HepG2 (cell line): ENCODE measurements around the gene KLHL33. TPM values are rescaled to one million over a fixed set of nuclear protein-coding genes. Genes with fewer than 3 reads are reported as not detected.

Experiments
- GPN1 ChIP-seq: sonication (generic); formaldehyde crosslinking; IDR thresholded peaks from 2 replicates; pipeline ENCODE4 v1.5.1; 2020; ENCODE audit warnings: missing genetic modification reagents, borderline replicate concordance
- HDAC1 ChIP-seq: sonication (generic); formaldehyde crosslinking; IDR thresholded peaks from 2 replicates; pipeline ENCODE4 v1.5.1; 2020; ENCODE audit warnings: mild to moderate bottlenecking, missing genetic modification reagents
- IKZF1 ChIP-seq: fragments of 450-650 bp; IDR thresholded peaks from 2 replicates; pipeline ENCODE4 v1.7.1; 2016
- KAT2B ChIP-seq: fragments of 150-350 bp; IDR thresholded peaks from 2 replicates; pipeline ENCODE4 v1.6.1; 2014; ENCODE audit warnings: low read depth, low read length, borderline replicate concordance
- NFKB2 ChIP-seq: sonication (generic); formaldehyde crosslinking; IDR thresholded peaks from 2 replicates; pipeline ENCODE4 v1.4.0; 2020; ENCODE audit warnings: missing genetic modification reagents, borderline replicate concordance
- NR2F2 ChIP-seq: IDR thresholded peaks from 2 replicates; pipeline ENCODE4 v1.6.1; 2012; ENCODE audit warnings: low read depth, inconsistent platforms, borderline replicate concordance
- NR2F6 ChIP-seq, 2 experiments: IDR thresholded peaks; 2 replicates each; pipeline ENCODE4 v1.6.1; 2016; ENCODE audit warnings: antibody characterized with exemption in 1 of 2, mild to moderate bottlenecking in 1 of 2
- POGZ ChIP-seq: sonication (generic); formaldehyde crosslinking; IDR thresholded peaks from 2 replicates; pipeline ENCODE4 v1.4.0; 2020; ENCODE audit warnings: mild to moderate bottlenecking, missing genetic modification reagents
- RARA ChIP-seq: IDR thresholded peaks from 2 replicates; pipeline ENCODE4 v1.6.1; 2016; ENCODE audit warnings: missing genetic modification reagents, missing compliant biosample characterization
- RXRB ChIP-seq: IDR thresholded peaks from 2 replicates; pipeline ENCODE4 v1.6.1; 2016; ENCODE audit warnings: borderline replicate concordance, missing genetic modification reagents, missing compliant biosample characterization
- SKI ChIP-seq: fragments of 450-650 bp; IDR thresholded peaks from one replicate; pipeline ENCODE4 v1.6.1; 2018; ENCODE audit warnings: mild to moderate bottlenecking; ENCODE audit not compliant: partially characterized antibody
- SMAD1 ChIP-seq: sonication (generic); formaldehyde crosslinking; IDR thresholded peaks from 2 replicates; pipeline ENCODE4 v1.4.0; 2020; ENCODE audit warnings: missing genetic modification reagents, low read depth, mild to moderate bottlenecking, borderline replicate concordance
- TIGD3 ChIP-seq: sonication (generic); formaldehyde crosslinking; IDR thresholded peaks from 2 replicates; pipeline ENCODE4 v1.5.1; 2020; ENCODE audit warnings: mild to moderate bottlenecking, missing genetic modification reagents, borderline replicate concordance
- UBTF ChIP-seq: sonication (generic); formaldehyde crosslinking; IDR thresholded peaks from 2 replicates; pipeline ENCODE4 v1.4.0; 2020; ENCODE audit warnings: mild to moderate bottlenecking, missing genetic modification reagents
- ZBTB20 ChIP-seq: sonication (generic); formaldehyde crosslinking; IDR thresholded peaks from 2 replicates; pipeline ENCODE4 v1.8.1; 2023; ENCODE audit warnings: missing genetic modification reagents, low read depth, mild to moderate bottlenecking, borderline replicate concordance
- ZBTB33 ChIP-seq: sonication (generic); formaldehyde crosslinking; IDR thresholded peaks from 2 replicates; pipeline ENCODE4 v1.4.0; 2020; ENCODE audit warnings: missing genetic modification reagents
- ZBTB8A ChIP-seq: sonication (generic); formaldehyde crosslinking; IDR thresholded peaks from 2 replicates; pipeline ENCODE4 v1.4.0; 2020; ENCODE audit warnings: mild to moderate bottlenecking, low read depth, missing genetic modification reagents, borderline replicate concordance
- ZFP91 ChIP-seq: sonication (generic); formaldehyde crosslinking; IDR thresholded peaks from 2 replicates; pipeline ENCODE4 v1.9.0; 2022; ENCODE audit warnings: missing genetic modification reagents, mild to moderate bottlenecking, borderline replicate concordance
- ZNF572 ChIP-seq: sonication (generic); formaldehyde crosslinking; IDR thresholded peaks from 2 replicates; pipeline ENCODE4 v1.5.1; 2020; ENCODE audit warnings: mild to moderate bottlenecking, missing genetic modification reagents
- ZNF614 ChIP-seq: IDR thresholded peaks from 2 replicates; pipeline ENCODE4 v1.6.1; 2018; ENCODE audit warnings: missing biosample characterization, missing genetic modification reagents, inconsistent platforms, borderline replicate concordance
- ZNF644 ChIP-seq: IDR thresholded peaks from 2 replicates; pipeline ENCODE4 v1.6.1; 2016; ENCODE audit warnings: low read depth
- polyA plus RNA-seq, 8 experiments: library from polyadenylated mRNA; depleted of rRNA in 3 of 8; stranded (reverse) in 7 of 8; unstranded in 1 of 8; fragments of >200 nt; fragmentation: Illumina TruSeq in 4 of 8; extraction: Trizol in 4 of 8; gene quantifications; 2 replicates each; pipeline versions ENCODE4 v1.2.1 to v1.2.3, GENCODE V29; 2011 to 2016; ENCODE audit warnings: low read depth in 4 of 8, missing spikeins in 1 of 8, mixed read lengths in 1 of 8; ENCODE audit not compliant: insufficient read depth in 1 of 8
- total RNA-seq, 5 experiments: library from RNA; depleted of rRNA; stranded (reverse); fragments of >200 nt; fragmentation: Illumina TruSeq; extraction: Trizol; gene quantifications; 2 replicates each; pipeline ENCODE4 v1.2.3, GENCODE V29; 2016; ENCODE audit warnings: low read depth in 1 of 5

Gene KLHL33
- total and polyA plus RNA-seq, 2 of the 13 experiments (the other 11 are each of a cell fraction or from before 2014, with no cell fraction given) = not detected

- TF ChIP-seq ZNF572 (CRISPR knock-in tag) = 0 out of 2 replicates have a peak, but pooled peaks have one; percentile 23
- 0 out of 2 replicates have a peak, but pooled peaks have one; percentile 25 for TF ChIP-seq ZBTB8A (CRISPR knock-in tag)
- TF ChIP-seq GPN1 (CRISPR knock-in tag) = no peak
- TF ChIP-seq ZFP91 (CRISPR knock-in tag) = peak; percentile 54; the same call in 1 of the 2 replicates
- peak; percentile 62; the same call in 1 of the 2 replicates for TF ChIP-seq NFKB2 (CRISPR knock-in tag)
- peak; percentile 35; the same call in 1 of the 2 replicates for TF ChIP-seq RXRB (CRISPR knock-in tag)
- TF ChIP-seq IKZF1 = no peak
- 0 out of 2 replicates have a peak, but pooled peaks have one; percentile 20 for TF ChIP-seq ZNF644 (CRISPR knock-in tag)
- TF ChIP-seq UBTF = peak; percentile 80
- TF ChIP-seq NR2F2 = peak; percentile 90
- TF ChIP-seq TIGD3 = 0 out of 2 replicates have a peak, but pooled peaks have one; percentile 34
- no peak for TF ChIP-seq KAT2B
- 0 out of 2 replicates have a peak, but pooled peaks have one; percentile 19 for TF ChIP-seq POGZ
- peak; percentile 54 for TF ChIP-seq RARA (CRISPR knock-in tag)
- peak; percentile 64; the same call in 1 of the 2 replicates for TF ChIP-seq ZBTB20 (CRISPR knock-in tag)
- peak; percentile 26 for TF ChIP-seq SKI
- peak; percentile 71; the same call in 1 of the 2 replicates for TF ChIP-seq ZNF614 (CRISPR knock-in tag)
- 0 out of 2 replicates have a peak, but pooled peaks have one; percentile 26 for TF ChIP-seq ZBTB33
- peak; percentile 56; the same call in 1 of the 2 replicates for TF ChIP-seq SMAD1 (CRISPR knock-in tag)
- TF ChIP-seq HDAC1 (CRISPR knock-in tag) = peak; percentile 62
- peak; percentile 89 for TF ChIP-seq NR2F6 (IDR thresholded peaks at IDR 0.05)
- TF ChIP-seq NR2F6 (CRISPR knock-in tag; IDR thresholded peaks at IDR 0.05) = peak; percentile 97
Measured at GRCh38 chr14:20429801-20430669, 5.9 kb downstream of the KLHL33 start (continued).
